Trophoblast cell (in vitro differentiated cells and primary cell): ENCODE measurements around the gene GCKR.

ENCODE experiments used
- DNase-seq, 2 donors: peaks; one replicate each; pipeline ENCODE4 v3.0.0-alpha.2; 2016
- H2AFZ ChIP-seq: 2 replicates; pipeline ENCODE4 v1.6.1; 2013; ENCODE audit warnings: low read length, moderate library complexity, mild to moderate bottlenecking; ENCODE audit not compliant: insufficient read depth, poor library complexity
- H2AK5ac ChIP-seq: 2 replicates; pipeline ENCODE4 v1.6.1; 2013; ENCODE audit warnings: mild to moderate bottlenecking, low read length
- H2BK120ac ChIP-seq: 2 replicates; pipeline ENCODE4 v1.6.1; 2013; ENCODE audit warnings: low read length, mild to moderate bottlenecking, moderate library complexity; ENCODE audit not compliant: insufficient read depth, poor library complexity
- H2BK12ac ChIP-seq: 2 replicates; pipeline ENCODE4 v1.6.1; 2013; ENCODE audit warnings: mild to moderate bottlenecking, low read length, moderate library complexity
- H2BK5ac ChIP-seq: 2 replicates; pipeline ENCODE4 v1.6.1; 2013; ENCODE audit warnings: low read length, low read depth, moderate library complexity, mild to moderate bottlenecking; ENCODE audit not compliant: poor library complexity
- H3K14ac ChIP-seq: 2 replicates; pipeline ENCODE4 v1.6.1; 2013; ENCODE audit warnings: mild to moderate bottlenecking, low read length
- H3K18ac ChIP-seq: 2 replicates; pipeline ENCODE4 v1.6.1; 2013; ENCODE audit warnings: mild to moderate bottlenecking, low read length
- H3K23ac ChIP-seq: 2 replicates; pipeline ENCODE4 v1.6.1; 2013; ENCODE audit warnings: low read length
- H3K27ac ChIP-seq: 2 replicates; pipeline ENCODE4 v1.5.1; 2013; ENCODE audit warnings: low read depth, mild to moderate bottlenecking, inconsistent platforms, low read length, moderate library complexity
- H3K27me3 ChIP-seq: 2 replicates; pipeline ENCODE4 v1.6.1; 2013; ENCODE audit warnings: inconsistent platforms, mild to moderate bottlenecking, low read length, moderate library complexity; ENCODE audit not compliant: insufficient read depth
- H3K36me3 ChIP-seq, 2 experiments: 1 replicate in 1 of 2; 2 replicates in 1 of 2; pipeline ENCODE4 v1.6.1; 2013; ENCODE audit warnings: low read length in 2 of 2, mild to moderate bottlenecking in 2 of 2, moderate library complexity in 1 of 2; ENCODE audit not compliant: insufficient read depth in 2 of 2, control insufficient read depth in 1 of 2
- H3K4ac ChIP-seq: 2 replicates; pipeline ENCODE4 v1.6.1; 2013; ENCODE audit warnings: low read depth, mild to moderate bottlenecking, low read length, moderate library complexity
- H3K4me1 ChIP-seq, 2 experiments: 1 replicate in 1 of 2; 2 replicates in 1 of 2; pipeline ENCODE4 v1.6.1; 2013; ENCODE audit warnings: low read length in 2 of 2, mild to moderate bottlenecking in 2 of 2, moderate library complexity in 1 of 2; ENCODE audit not compliant: insufficient read depth in 2 of 2, control insufficient read depth in 1 of 2
- H3K4me2 ChIP-seq: 2 replicates; pipeline ENCODE4 v1.6.1; 2013; ENCODE audit warnings: inconsistent platforms, mild to moderate bottlenecking, low read length, moderate library complexity
- H3K4me3 ChIP-seq: 2 replicates; pipeline ENCODE4 v1.5.1; 2013; ENCODE audit warnings: mild to moderate bottlenecking, low read depth, low read length, inconsistent platforms
- H3K79me1 ChIP-seq: one replicate; pipeline ENCODE4 v1.6.1; 2013; ENCODE audit warnings: low read length
- H3K79me2 ChIP-seq: 2 replicates; pipeline ENCODE4 v1.6.1; 2013; ENCODE audit warnings: low read length, mild to moderate bottlenecking; ENCODE audit not compliant: control insufficient read depth, insufficient read depth, poor library complexity
- H3K9ac ChIP-seq: 2 replicates; pipeline ENCODE4 v1.6.1; 2013; ENCODE audit warnings: mild to moderate bottlenecking, low read length
- H3K9me3 ChIP-seq: 2 replicates; pipeline ENCODE4 v1.6.1; 2013; ENCODE audit warnings: low read depth, mild to moderate bottlenecking, control low read depth, inconsistent platforms, low read length; ENCODE audit not compliant: insufficient read depth
- H4K12ac ChIP-seq: 2 replicates; pipeline ENCODE4 v1.6.1; 2013; ENCODE audit warnings: low read depth, mild to moderate bottlenecking, low read length, moderate library complexity
- H4K8ac ChIP-seq: 2 replicates; pipeline ENCODE4 v1.6.1; 2013; ENCODE audit warnings: low read depth, mild to moderate bottlenecking, low read length, moderate library complexity
- H4K91ac ChIP-seq: one replicate; pipeline ENCODE4 v1.6.1; 2013; ENCODE audit warnings: low read depth, mild to moderate bottlenecking, low read length, moderate library complexity
- WGBS: extraction: QIAGEN DNeasy Blood & Tissue Kit; methylation state at CpG from one replicate; pipeline ENCODE4 v1.1.7; 2013; ENCODE audit warnings: missing lambda C conversion rate; ENCODE audit not compliant: insufficient read length, insufficient coverage; ENCODE audit errors: extremely low coverage; 5-methylcytosine and 5-hydroxymethylcytosine counted together

Gene GCKR

DNA sequence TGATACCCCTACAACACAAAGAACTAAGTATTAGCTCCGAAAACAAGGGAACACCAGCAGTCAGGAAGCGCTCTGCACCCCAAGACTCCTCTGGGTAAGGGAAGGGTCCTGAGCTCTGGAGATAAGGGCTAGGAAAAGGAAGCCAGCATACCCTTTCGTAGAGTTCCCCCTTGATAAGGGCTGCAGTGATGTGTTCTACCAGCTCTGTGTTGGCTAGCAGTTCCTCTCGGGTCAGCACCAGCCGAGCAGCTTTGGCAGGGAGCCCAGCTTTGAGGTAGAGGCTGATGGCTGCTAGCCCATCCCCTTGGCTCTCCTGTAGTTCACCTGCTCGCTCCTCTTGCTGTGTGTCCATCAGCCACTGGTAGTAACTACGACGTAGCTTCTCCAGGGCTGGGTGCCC lies 35.5 kb upstream of the GCKR start:
- Histone ChIP-seq H2BK120ac (no peak overlapping the region), H2AK5ac (no peak overlapping the region), H3K9me3 (no peaks in the 10 kb centered on the region), H3K23ac (no peak overlapping the region), H3K4ac (no peak overlapping the region), H3K4me1 (no peaks in the 10 kb centered on the region), H4K8ac (no peak overlapping the region), H3K14ac (no peak overlapping the region), H3K27ac (no peak overlapping the region), H3K9ac (no peak overlapping the region), H4K91ac (no peak overlapping the region), H2BK12ac (no peak overlapping the region), H3K27me3 (no peaks in the 10 kb centered on the region), H2BK5ac (no peak overlapping the region), H3K79me2 (no peaks in the 10 kb centered on the region), H3K4me2 (no peak overlapping the region), H3K36me3 (peaks cover 0 to 18% of the 10 kb centered on the region in 2 experiments), H2AFZ (no peak overlapping the region), H3K18ac (no peak overlapping the region), H3K79me1 (no peaks in the 10 kb centered on the region), H4K12ac (no peak overlapping the region), H3K4me3 (no peak overlapping the region)
- WGBS: no CpG with 5 or more reads among the region's 8 CpGs
- no peak for DNase-seq

DNA sequence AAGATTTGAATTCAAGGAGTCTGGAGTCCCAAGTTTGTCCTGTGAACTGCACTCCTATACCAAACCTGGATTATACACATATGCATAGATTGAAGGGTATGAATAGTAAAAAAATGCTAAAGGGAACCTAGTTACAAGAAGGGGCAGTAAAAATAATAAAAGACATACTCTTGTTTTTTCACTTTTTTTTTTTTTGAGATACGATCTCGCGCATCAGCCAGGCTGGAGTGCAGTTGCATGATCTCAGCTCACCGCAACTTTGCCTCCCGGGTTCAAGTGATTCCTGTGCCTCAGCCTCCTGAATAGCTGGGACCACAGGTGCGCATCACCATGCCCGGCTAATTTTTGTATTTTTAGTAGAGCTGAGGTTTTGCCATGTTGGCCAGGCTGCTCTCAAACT lies 32.2 kb upstream of the GCKR start:
- no peak overlapping the region for H4K12ac ChIP-seq
- no CpG with 5 or more reads among the region's 7 CpGs for WGBS
- DNase-seq: no peak

DNA sequence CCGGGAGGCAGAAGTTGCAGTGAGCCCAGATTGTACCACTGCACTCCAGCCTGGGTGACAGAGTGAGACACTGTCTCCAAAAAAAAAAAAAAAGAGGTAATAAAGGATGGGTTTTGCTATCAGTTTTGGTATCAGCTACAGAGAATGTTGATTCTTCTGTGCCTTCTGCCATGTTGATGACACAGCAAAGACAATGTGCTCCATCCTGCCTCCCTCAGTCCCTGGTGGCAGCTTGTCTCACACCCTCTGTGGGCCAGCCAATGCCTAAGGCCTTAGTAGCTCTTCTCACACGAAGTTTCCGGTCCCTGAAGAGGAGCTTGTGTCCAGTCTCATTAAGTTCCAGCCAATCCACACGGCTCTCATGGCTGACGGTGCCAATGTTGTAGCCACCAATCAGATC lies 24.7 kb upstream of the GCKR start:
- no CpG with 5 or more reads among the region's 5 CpGs for WGBS
- Histone ChIP-seq H3K4ac (no peak overlapping the region), H4K12ac (no peak overlapping the region), H3K18ac (no peak overlapping the region), H2BK12ac (no peak overlapping the region), H4K91ac (no peak overlapping the region), H3K9me3 (no peaks in the 10 kb centered on the region), H4K8ac (no peak overlapping the region), H3K4me1 (no peaks in the 10 kb centered on the region), H3K27me3 (no peaks in the 10 kb centered on the region), H2BK5ac (no peak overlapping the region), H3K4me2 (no peak overlapping the region), H3K79me2 (no peaks in the 10 kb centered on the region), H3K27ac (no peak overlapping the region), H3K79me1 (no peaks in the 10 kb centered on the region), H3K36me3 (peaks cover 1 to 4% of the 10 kb centered on the region in 2 experiments), H3K9ac (no peak overlapping the region), H2AK5ac (no peak overlapping the region), H2BK120ac (no peak overlapping the region), H3K23ac (no peak overlapping the region), H2AFZ (no peak overlapping the region), H3K4me3 (no peak overlapping the region), H3K14ac (no peak overlapping the region)
- DNase-seq: no peak

More for the DNA sequence above, 32.2 kb upstream of the GCKR start:
- H2BK5ac ChIP-seq: no peak overlapping the region
- H2AK5ac ChIP-seq: no peak overlapping the region
- no peak overlapping the region for H3K4ac ChIP-seq
- no peak overlapping the region for H2BK120ac ChIP-seq
- H3K36me3 ChIP-seq: no peaks in the 10 kb centered on the region
- H4K91ac ChIP-seq: no peak overlapping the region
- H4K8ac ChIP-seq: no peak overlapping the region
- H3K4me1 ChIP-seq: no peaks in the 10 kb centered on the region
- H3K27me3 ChIP-seq: no peaks in the 10 kb centered on the region
- no peak overlapping the region for H2BK12ac ChIP-seq
- H3K9ac ChIP-seq: no peak overlapping the region
- no peaks in the 10 kb centered on the region for H3K9me3 ChIP-seq
- no peak overlapping the region for H3K23ac ChIP-seq
- H3K18ac ChIP-seq: no peak overlapping the region
- no peak overlapping the region for H3K27ac ChIP-seq
- no peak overlapping the region for H2AFZ ChIP-seq
- no peaks in the 10 kb centered on the region for H3K79me1 ChIP-seq
- H3K4me2 ChIP-seq: no peak overlapping the region
- no peaks in the 10 kb centered on the region for H3K79me2 ChIP-seq
- no peak overlapping the region for H3K4me3 ChIP-seq
- no peak overlapping the region for H3K14ac ChIP-seq

DNA sequence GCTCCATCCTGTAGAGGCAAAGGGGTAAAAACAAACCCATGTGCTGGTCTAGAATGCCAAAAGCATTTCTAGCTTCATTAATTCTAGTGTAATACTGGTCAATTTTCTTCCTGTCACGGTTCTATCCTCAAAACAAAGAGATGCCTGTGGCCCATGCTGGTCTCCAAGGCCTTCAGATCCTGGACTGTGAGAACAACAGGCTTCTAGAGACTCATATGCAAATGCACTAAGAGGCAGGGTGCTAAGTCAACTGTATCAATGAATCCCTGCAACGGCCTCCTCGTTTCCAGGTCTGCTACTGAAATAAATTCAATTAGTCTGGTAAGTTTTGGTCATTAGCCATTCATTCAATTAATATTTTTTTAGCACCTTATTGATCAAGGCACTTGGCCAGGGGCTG lies 11.1 kb upstream of the GCKR start:
- Histone ChIP-seq H3K9me3 (no peaks in the 10 kb centered on the region), H2AFZ (no peak overlapping the region), H4K12ac (no peak overlapping the region), H3K23ac (no peak overlapping the region), H3K36me3 (peaks cover 1 to 2% of the 10 kb centered on the region in 2 experiments), H2BK12ac (no peak overlapping the region), H2AK5ac (no peak overlapping the region), H2BK120ac (no peak overlapping the region), H4K91ac (no peak overlapping the region), H2BK5ac (no peak overlapping the region), H3K27ac (no peak overlapping the region), H3K79me1 (no peaks in the 10 kb centered on the region), H3K4me1 (peaks cover 0 to 5% of the 10 kb centered on the region in 2 experiments), H3K27me3 (no peaks in the 10 kb centered on the region), H3K4ac (no peak overlapping the region), H3K14ac (no peak overlapping the region), H3K4me2 (no peak overlapping the region), H3K9ac (no peak overlapping the region), H3K79me2 (no peaks in the 10 kb centered on the region), H4K8ac (no peak overlapping the region), H3K18ac (no peak overlapping the region), H3K4me3 (no peak overlapping the region)
- DNase-seq: no peak
- no CpG with 5 or more reads among the region's 3 CpGs for WGBS
